ENCODE results near the gene NXNL1.
"Not testable (repeated sequence)": the region's sequence is repeated elsewhere in the genome, so short reads cannot be mapped to it uniquely, and the experiment has no call there.

Gene NXNL1

GRCh38 chr19:17460372-17461230 lies at the start of gene NXNL1:
NXNL1 (minus strand) TSS chr19:17460926; CDS start chr19:17460869, 57 bp downstream.
- Mint-ChIP-seq H3K36me3 (no peaks in the 10 kb centered on the region), H3K27ac (no peak within 1 kb of the TSS), H3K4me1 (no peaks in the 10 kb centered on the region)

GRCh38 chr19:17508558-17508933 lies 47.8 kb upstream of the NXNL1 start:
- H3K4me3 Mint-ChIP-seq, result not testable (repeated sequence)

More at GRCh38 chr19:17460372-17461230, at the start of gene NXNL1:
- Mint-ChIP-seq H3K27me3 (peaks cover 78% of the 10 kb centered on the region), H3K9me3 (no peaks in the 10 kb centered on the region), H3K4me3 (no peak within 1 kb of the TSS)
- ATAC-seq, result no peak

GRCh38 chr19:17506745-17507144 lies 46.0 kb upstream of the NXNL1 start:
- H3K36me3 Mint-ChIP-seq, result peaks cover 17% of the 10 kb centered on the region
- H3K4me1 Mint-ChIP-seq, result peaks cover 55% of the 10 kb centered on the region
- no peak overlapping the region for H3K27ac Mint-ChIP-seq
- no peak overlapping the region for H3K4me3 Mint-ChIP-seq
- H3K9me3 Mint-ChIP-seq, result no peaks in the 10 kb centered on the region
- no peaks in the 10 kb centered on the region for H3K27me3 Mint-ChIP-seq
- ATAC-seq, result no peak

More at GRCh38 chr19:17508558-17508933, 47.8 kb upstream of the NXNL1 start:
- not testable (repeated sequence) for ATAC-seq, H3K9me3 Mint-ChIP-seq, H3K27me3 Mint-ChIP-seq, H3K27ac Mint-ChIP-seq
- Mint-ChIP-seq H3K4me1 (peaks cover 62% of the 10 kb centered on the region), H3K36me3 (peaks cover 11% of the 10 kb centered on the region)

GRCh38 chr19:17505223-17505622 lies 44.5 kb upstream of the NXNL1 start:
- H3K27ac Mint-ChIP-seq, result peak overlapping the region; percentile 22
- ATAC-seq, result no peak
- H3K4me3 Mint-ChIP-seq, result no peak overlapping the region
- peaks cover 16% of the 10 kb centered on the region for H3K36me3 Mint-ChIP-seq
- H3K9me3 Mint-ChIP-seq, result no peaks in the 10 kb centered on the region
- no peaks in the 10 kb centered on the region for H3K27me3 Mint-ChIP-seq
- H3K4me1 Mint-ChIP-seq, result peaks cover 41% of the 10 kb centered on the region

GRCh38 chr19:17504456-17504855 lies 43.7 kb upstream of the NXNL1 start:
- no peaks in the 10 kb centered on the region for H3K9me3 Mint-ChIP-seq
- H3K27ac Mint-ChIP-seq, result peak overlapping the region; percentile 22
- H3K27me3 Mint-ChIP-seq, result no peaks in the 10 kb centered on the region
- ATAC-seq, result no peak
- peaks cover 19% of the 10 kb centered on the region for H3K36me3 Mint-ChIP-seq
- H3K4me1 Mint-ChIP-seq, result peaks cover 42% of the 10 kb centered on the region
- H3K4me3 Mint-ChIP-seq, result no peak overlapping the region

- H3K27me3 Mint-ChIP-seq, result no peaks in the 10 kb centered on the region
- no peaks in the 10 kb centered on the region for H3K9me3 Mint-ChIP-seq
- no peak overlapping the region for H3K27ac Mint-ChIP-seq
- no peak for ATAC-seq
- no peak overlapping the region for H3K4me3 Mint-ChIP-seq
- peaks cover 44% of the 10 kb centered on the region for H3K4me1 Mint-ChIP-seq
- H3K36me3 Mint-ChIP-seq, result peaks cover 19% of the 10 kb centered on the region
Measured at GRCh38 chr19:17504030-17504429, 43.3 kb upstream of the NXNL1 start.

- no peak for ATAC-seq
- Mint-ChIP-seq H3K27me3 (no peaks in the 10 kb centered on the region), H3K36me3 (peaks cover 19% of the 10 kb centered on the region), H3K27ac (no peak overlapping the region), H3K4me3 (no peak overlapping the region), H3K4me1 (peaks cover 47% of the 10 kb centered on the region), H3K9me3 (no peaks in the 10 kb centered on the region)
Measured at GRCh38 chr19:17503240-17503639, 42.5 kb upstream of the NXNL1 start.

- H3K4me3 Mint-ChIP-seq, result no peak overlapping the region
- H3K27ac Mint-ChIP-seq, result no peak overlapping the region
- no peak for ATAC-seq
- H3K9me3 Mint-ChIP-seq, result no peaks in the 10 kb centered on the region
- H3K36me3 Mint-ChIP-seq, result peaks cover 21% of the 10 kb centered on the region
- no peaks in the 10 kb centered on the region for H3K27me3 Mint-ChIP-seq
- peaks cover 53% of the 10 kb centered on the region for H3K4me1 Mint-ChIP-seq
Measured at GRCh38 chr19:17500447-17501198, 39.9 kb upstream of the NXNL1 start.

- no peaks in the 10 kb centered on the region for H3K27me3 Mint-ChIP-seq
- ATAC-seq, result no peak
- H3K27ac Mint-ChIP-seq, result peak overlapping the region; percentile 49
- peaks cover 51% of the 10 kb centered on the region for H3K4me1 Mint-ChIP-seq
- no peak overlapping the region for H3K4me3 Mint-ChIP-seq
- H3K36me3 Mint-ChIP-seq, result peaks cover 21% of the 10 kb centered on the region
- H3K9me3 Mint-ChIP-seq, result no peaks in the 10 kb centered on the region
Measured at GRCh38 chr19:17499648-17500446, 39.1 kb upstream of the NXNL1 start.

GRCh38 chr19:17499025-17499424 lies 38.3 kb upstream of the NXNL1 start:
- ATAC-seq, result not testable (repeated sequence)

GRCh38 chr19:17497149-17497798 lies 36.5 kb upstream of the NXNL1 start:
- Mint-ChIP-seq H3K9me3 (no peaks in the 10 kb centered on the region), H3K36me3 (peaks cover 15% of the 10 kb centered on the region), H3K27ac (peak overlapping the region; percentile 22), H3K27me3 (no peaks in the 10 kb centered on the region), H3K4me1 (peaks cover 45% of the 10 kb centered on the region), H3K4me3 (no peak overlapping the region)
- no peak for ATAC-seq

More at GRCh38 chr19:17499025-17499424, 38.3 kb upstream of the NXNL1 start:
- Mint-ChIP-seq H3K36me3 (peaks cover 21% of the 10 kb centered on the region), H3K27ac (peak overlapping the region; percentile 49), H3K4me1 (peaks cover 51% of the 10 kb centered on the region)
- H3K9me3 Mint-ChIP-seq, H3K4me3 Mint-ChIP-seq, H3K27me3 Mint-ChIP-seq: not testable (repeated sequence)

GRCh38 chr19:17496337-17496997 lies 35.7 kb upstream of the NXNL1 start:
- peak overlapping the region; percentile 22 for H3K27ac Mint-ChIP-seq
- H3K4me3 Mint-ChIP-seq, result no peak overlapping the region
- no peaks in the 10 kb centered on the region for H3K9me3 Mint-ChIP-seq
- H3K4me1 Mint-ChIP-seq, result peaks cover 45% of the 10 kb centered on the region
- H3K36me3 Mint-ChIP-seq, result peaks cover 14% of the 10 kb centered on the region
- H3K27me3 Mint-ChIP-seq, result no peaks in the 10 kb centered on the region
- ATAC-seq, result peak; percentile 93

GRCh38 chr19:17495639-17496296 lies 35.0 kb upstream of the NXNL1 start:
- no peaks in the 10 kb centered on the region for H3K27me3 Mint-ChIP-seq
- H3K4me1 Mint-ChIP-seq, result peaks cover 45% of the 10 kb centered on the region
- H3K4me3 Mint-ChIP-seq, result no peak overlapping the region
- no peaks in the 10 kb centered on the region for H3K9me3 Mint-ChIP-seq
- H3K27ac Mint-ChIP-seq, result no peak overlapping the region
- H3K36me3 Mint-ChIP-seq, result peaks cover 11% of the 10 kb centered on the region
- ATAC-seq, result no peak

GRCh38 chr19:17491287-17491686 lies 30.6 kb upstream of the NXNL1 start:
- Mint-ChIP-seq H3K4me1 (peaks cover 33% of the 10 kb centered on the region), H3K27me3 (no peaks in the 10 kb centered on the region), H3K36me3 (no peaks in the 10 kb centered on the region), H3K9me3 (no peaks in the 10 kb centered on the region), H3K4me3 (no peak overlapping the region), H3K27ac (no peak overlapping the region)
- ATAC-seq, result no peak
